ENCODE results near the gene IGSF5. TPM values are rescaled to one million over a fixed set of nuclear protein-coding genes. Genes with fewer than 3 reads are reported as not detected.

Gene IGSF5
- polyA plus RNA-seq, 1 donor (not counting 4 experiments of a cell fraction or from before 2014, with no cell fraction given), result not detected

DNA sequence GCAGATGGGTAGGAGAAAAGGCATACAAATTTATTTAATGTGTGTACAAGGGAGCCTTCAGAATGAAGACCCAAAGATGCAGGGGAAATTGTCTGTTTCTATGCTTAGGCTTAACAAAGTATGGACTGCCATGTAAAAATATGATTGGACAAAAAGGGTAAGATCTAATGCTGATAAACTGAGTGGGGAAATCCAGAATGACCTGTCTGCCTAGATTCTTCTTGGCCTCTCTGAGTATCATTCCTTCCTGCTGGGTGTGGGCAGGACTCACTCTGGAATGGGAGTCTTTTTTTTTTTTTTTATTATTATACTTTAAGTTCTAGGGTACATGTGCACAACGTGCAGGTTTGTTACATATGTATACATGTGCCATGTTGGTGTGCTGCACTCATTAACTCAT lies 61.0 kb downstream of the IGSF5 start:
- Histone ChIP-seq H3K36me3 (ENCODE audit: control insufficient read depth in 2 of 2, extremely low read depth in 1 of 2, insufficient read depth in 2 of 2, low read length in 2 of 2) (no peaks in the 10 kb centered on the region), H3K4me3 (ENCODE audit: control insufficient read depth in 2 of 3, extremely low read depth in 1 of 3, insufficient read depth in 2 of 3, low read depth in 1 of 3, low read length in 3 of 3) (no peak overlapping the region), H3K4me1 (ENCODE audit: control insufficient read depth, extremely low read depth, insufficient read depth, low read length) (no peaks in the 10 kb centered on the region), H3K9ac (ENCODE audit: control insufficient read depth, extremely low read depth, insufficient read depth, low read length) (no peak overlapping the region), H3K9me3 (ENCODE audit: control insufficient read depth, low read depth, low read length) (peaks cover 2% of the 10 kb centered on the region), H3K27ac (ENCODE audit: control insufficient read depth, insufficient read depth, low read length) (no peak overlapping the region), H4K20me1 (ENCODE audit: control insufficient read depth, extremely low read depth, insufficient read depth, low read length) (no peaks in the 10 kb centered on the region), H3K9me1 (ENCODE audit: control insufficient read depth, extremely low read depth, insufficient read depth, low read length) (no peaks in the 10 kb centered on the region), H3K79me2 (ENCODE audit: control insufficient read depth, insufficient read depth, low read length) (no peaks in the 10 kb centered on the region), H3K4me2 (ENCODE audit: control insufficient read depth, extremely low read depth, insufficient read depth, low read depth, low read length) (no peak overlapping the region), H3K27me3 (ENCODE audit: control insufficient read depth, extremely low read depth, insufficient read depth, low read length) (no peaks in the 10 kb centered on the region), H2AFZ (ENCODE audit: control insufficient read depth, low read length) (no peak overlapping the region)
- dilution Hi-C loops (cut with MboI; ENCODE audit: extremely low pct_ligation_motif_present, low sequenced_read_pairs), result no loop called here
- FAIRE-seq, result no peak
- DNase-seq (ENCODE audit: low read depth, low spot score), result no peak
- no peak for TF ChIP-seq CTCF (optimal IDR thresholded peaks at IDR 0.05 in 1 of 3, IDR thresholded peaks at IDR 0.05 in 1 of 3, conservative IDR thresholded peaks at IDR 0.05 in 1 of 3; ENCODE audit: extremely low read depth in 1 of 3, insufficient read depth in 2 of 3, low read length in 3 of 3)
- TF ChIP-seq EZH2 (IDR thresholded peaks at IDR 0.05; ENCODE audit: low read length), result no peak

DNA sequence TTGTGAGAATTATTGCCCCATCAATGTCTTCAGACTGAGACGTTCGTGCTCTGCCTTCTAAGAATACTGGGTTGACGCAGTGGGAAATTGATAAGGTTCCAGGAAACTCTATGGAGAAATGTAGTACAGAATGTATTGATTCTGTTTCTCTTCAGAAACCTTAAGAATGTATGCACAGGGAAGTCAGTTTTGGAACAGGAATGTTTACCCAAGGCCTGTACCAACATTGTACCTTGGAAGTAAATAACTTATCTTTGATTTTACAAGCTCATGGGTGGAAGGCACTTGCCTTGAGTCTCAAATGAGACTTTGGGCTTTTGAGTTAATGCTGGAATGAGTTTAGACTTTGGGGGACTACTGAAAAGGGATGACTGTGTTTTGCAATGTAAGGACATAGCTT lies 62.8 kb downstream of the IGSF5 start:
- Histone ChIP-seq H2AFZ (ENCODE audit: control insufficient read depth, low read length) (no peak overlapping the region), H4K20me1 (ENCODE audit: control insufficient read depth, extremely low read depth, insufficient read depth, low read length) (no peaks in the 10 kb centered on the region), H3K9me3 (ENCODE audit: control insufficient read depth, low read depth, low read length) (peaks cover 2% of the 10 kb centered on the region), H3K27ac (ENCODE audit: control insufficient read depth, insufficient read depth, low read length) (no peak overlapping the region), H3K4me2 (ENCODE audit: control insufficient read depth, extremely low read depth, insufficient read depth, low read depth, low read length) (no peak overlapping the region), H3K27me3 (ENCODE audit: control insufficient read depth, extremely low read depth, insufficient read depth, low read length) (no peaks in the 10 kb centered on the region), H3K36me3 (ENCODE audit: control insufficient read depth in 2 of 2, extremely low read depth in 1 of 2, insufficient read depth in 2 of 2, low read length in 2 of 2) (no peaks in the 10 kb centered on the region), H3K79me2 (ENCODE audit: control insufficient read depth, insufficient read depth, low read length) (no peaks in the 10 kb centered on the region), H3K9me1 (ENCODE audit: control insufficient read depth, extremely low read depth, insufficient read depth, low read length) (no peaks in the 10 kb centered on the region), H3K4me3 (ENCODE audit: control insufficient read depth in 2 of 3, extremely low read depth in 1 of 3, insufficient read depth in 2 of 3, low read depth in 1 of 3, low read length in 3 of 3) (no peak overlapping the region), H3K4me1 (ENCODE audit: control insufficient read depth, extremely low read depth, insufficient read depth, low read length) (no peaks in the 10 kb centered on the region), H3K9ac (ENCODE audit: control insufficient read depth, extremely low read depth, insufficient read depth, low read length) (no peak overlapping the region)
- dilution Hi-C loops (cut with MboI; ENCODE audit: extremely low pct_ligation_motif_present, low sequenced_read_pairs), result no loop called here
- FAIRE-seq, result no peak
- no peak for TF ChIP-seq EZH2 (IDR thresholded peaks at IDR 0.05; ENCODE audit: low read length)
- TF ChIP-seq CTCF (optimal IDR thresholded peaks at IDR 0.05 in 1 of 3, IDR thresholded peaks at IDR 0.05 in 1 of 3, conservative IDR thresholded peaks at IDR 0.05 in 1 of 3; ENCODE audit: extremely low read depth in 1 of 3, insufficient read depth in 2 of 3, low read length in 3 of 3), result no peak
- no peak for DNase-seq (ENCODE audit: low read depth, low spot score)

Data from keratinocyte (primary cell).